Ovary (tissue), 3 donors: ENCODE measurements around the gene FAM193A.

ENCODE experiments used
- EP300 ChIP-seq: sonication (generic); formaldehyde crosslinking; IDR thresholded peaks from one replicate; pipeline ENCODE4 v1.6.1; 2017; ENCODE audit warnings: antibody characterized with exemption
- POLR2A ChIP-seq: fragments of 450-650 bp; IDR thresholded peaks from one replicate; pipeline ENCODE4 v1.6.1; 2017; ENCODE audit warnings: antibody characterized with exemption, mild to moderate bottlenecking, moderate library complexity
- TF ChIP-seq, protein P1 (sequence below), 3 donors: fragments of 450-650 bp in 2 of 3; fragments of 200-600 bp in 1 of 3; IDR thresholded peaks; one replicate each; pipeline versions ENCODE4 v1.5.1 to v1.8.0; 2016 to 2022; ENCODE audit warnings: antibody characterized with exemption in 3 of 3, mild to moderate bottlenecking in 1 of 3
- donor health status: DM: no; HTN: no; CAD: no.

DNA sequence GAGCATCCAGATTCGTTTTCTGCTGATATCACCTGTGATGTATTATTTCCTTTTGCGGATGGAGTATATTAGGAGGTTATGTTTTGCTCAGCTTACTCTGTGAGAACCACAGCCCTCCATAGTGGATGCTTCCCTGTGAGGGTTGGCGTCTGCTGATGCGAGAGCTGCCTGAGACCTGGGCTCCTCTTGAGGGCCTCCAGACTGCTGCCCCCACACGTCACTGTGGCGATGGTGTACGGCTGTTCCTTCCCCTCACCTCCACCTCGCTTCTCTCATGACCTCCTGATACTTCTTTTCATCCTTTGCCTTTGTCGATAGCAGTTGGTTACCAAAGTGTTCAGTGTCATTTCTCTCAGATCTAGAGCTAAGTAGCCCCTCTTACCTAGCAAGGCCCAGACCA, 148.0 kb downstream of the FAM193A start:
- TF ChIP-seq, protein P1, sequence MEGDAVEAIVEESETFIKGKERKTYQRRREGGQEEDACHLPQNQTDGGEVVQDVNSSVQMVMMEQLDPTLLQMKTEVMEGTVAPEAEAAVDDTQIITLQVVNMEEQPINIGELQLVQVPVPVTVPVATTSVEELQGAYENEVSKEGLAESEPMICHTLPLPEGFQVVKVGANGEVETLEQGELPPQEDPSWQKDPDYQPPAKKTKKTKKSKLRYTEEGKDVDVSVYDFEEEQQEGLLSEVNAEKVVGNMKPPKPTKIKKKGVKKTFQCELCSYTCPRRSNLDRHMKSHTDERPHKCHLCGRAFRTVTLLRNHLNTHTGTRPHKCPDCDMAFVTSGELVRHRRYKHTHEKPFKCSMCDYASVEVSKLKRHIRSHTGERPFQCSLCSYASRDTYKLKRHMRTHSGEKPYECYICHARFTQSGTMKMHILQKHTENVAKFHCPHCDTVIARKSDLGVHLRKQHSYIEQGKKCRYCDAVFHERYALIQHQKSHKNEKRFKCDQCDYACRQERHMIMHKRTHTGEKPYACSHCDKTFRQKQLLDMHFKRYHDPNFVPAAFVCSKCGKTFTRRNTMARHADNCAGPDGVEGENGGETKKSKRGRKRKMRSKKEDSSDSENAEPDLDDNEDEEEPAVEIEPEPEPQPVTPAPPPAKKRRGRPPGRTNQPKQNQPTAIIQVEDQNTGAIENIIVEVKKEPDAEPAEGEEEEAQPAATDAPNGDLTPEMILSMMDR (IDR thresholded peaks at IDR 0.05): no peak
- TF ChIP-seq EP300: no peak
- no peak for TF ChIP-seq POLR2A
